NB4 (cell line): ENCODE results near the gene KIF1B.

Experiments used
- MYC ChIP-seq: IDR thresholded peaks from 2 replicates; pipeline ENCODE4 v1.6.1; 2011; ENCODE audit warnings: low read depth, low read length
- POLR2A ChIP-seq: IDR thresholded peaks from 2 replicates; pipeline ENCODE4 v1.6.1; 2011; ENCODE audit warnings: mild to moderate bottlenecking; ENCODE audit not compliant: insufficient read length; ENCODE audit errors: extremely low read depth
- TF ChIP-seq, protein P1 (sequence below): IDR thresholded peaks from one replicate; pipeline ENCODE4 v1.5.1; 2012; ENCODE audit warnings: low read depth, low read length
- TF ChIP-seq, protein P2 (sequence below): IDR thresholded peaks from 2 replicates; pipeline ENCODE4 v1.6.1; 2011; ENCODE audit warnings: low read depth, low read length

DNA sequence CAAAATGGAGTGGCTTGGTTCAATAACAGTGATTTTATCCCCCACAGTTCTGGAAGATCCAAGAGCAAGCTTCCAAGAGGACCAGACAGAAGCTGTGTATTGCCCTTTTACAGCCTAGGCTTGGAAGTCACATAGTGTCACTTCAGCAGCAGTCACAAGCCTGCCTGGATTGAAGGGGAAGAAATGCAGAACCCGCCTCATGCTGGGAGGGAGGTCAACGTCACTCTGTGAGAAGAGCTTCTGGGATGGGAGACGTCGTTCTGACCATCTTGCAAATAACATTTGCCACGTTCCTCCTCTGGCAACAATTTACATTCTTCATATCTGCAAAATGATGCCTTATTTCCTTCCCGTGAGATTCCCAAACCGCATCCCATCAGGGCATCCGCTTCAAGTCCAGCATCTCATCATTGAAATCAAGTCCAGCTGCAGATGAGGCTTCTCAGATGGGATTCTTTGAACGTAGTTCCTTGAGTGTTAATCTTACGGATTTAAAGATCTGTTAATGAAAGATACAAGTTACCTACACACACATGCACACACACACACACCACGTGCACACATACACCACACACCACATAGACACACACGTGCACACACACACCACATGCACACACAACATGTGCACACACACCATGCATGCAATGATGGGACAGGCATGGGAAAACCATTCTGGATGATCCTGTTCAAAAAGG, 23.9 kb upstream of the KIF1B start:
- TF ChIP-seq POLR2A (no peak), MYC (no peak)
- TF ChIP-seq, protein P1, sequence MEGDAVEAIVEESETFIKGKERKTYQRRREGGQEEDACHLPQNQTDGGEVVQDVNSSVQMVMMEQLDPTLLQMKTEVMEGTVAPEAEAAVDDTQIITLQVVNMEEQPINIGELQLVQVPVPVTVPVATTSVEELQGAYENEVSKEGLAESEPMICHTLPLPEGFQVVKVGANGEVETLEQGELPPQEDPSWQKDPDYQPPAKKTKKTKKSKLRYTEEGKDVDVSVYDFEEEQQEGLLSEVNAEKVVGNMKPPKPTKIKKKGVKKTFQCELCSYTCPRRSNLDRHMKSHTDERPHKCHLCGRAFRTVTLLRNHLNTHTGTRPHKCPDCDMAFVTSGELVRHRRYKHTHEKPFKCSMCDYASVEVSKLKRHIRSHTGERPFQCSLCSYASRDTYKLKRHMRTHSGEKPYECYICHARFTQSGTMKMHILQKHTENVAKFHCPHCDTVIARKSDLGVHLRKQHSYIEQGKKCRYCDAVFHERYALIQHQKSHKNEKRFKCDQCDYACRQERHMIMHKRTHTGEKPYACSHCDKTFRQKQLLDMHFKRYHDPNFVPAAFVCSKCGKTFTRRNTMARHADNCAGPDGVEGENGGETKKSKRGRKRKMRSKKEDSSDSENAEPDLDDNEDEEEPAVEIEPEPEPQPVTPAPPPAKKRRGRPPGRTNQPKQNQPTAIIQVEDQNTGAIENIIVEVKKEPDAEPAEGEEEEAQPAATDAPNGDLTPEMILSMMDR, result no peak
- TF ChIP-seq, protein P2, sequence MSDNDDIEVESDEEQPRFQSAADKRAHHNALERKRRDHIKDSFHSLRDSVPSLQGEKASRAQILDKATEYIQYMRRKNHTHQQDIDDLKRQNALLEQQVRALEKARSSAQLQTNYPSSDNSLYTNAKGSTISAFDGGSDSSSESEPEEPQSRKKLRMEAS, result no peak
